ENCODE data around the gene CSNK1G2.
A peak's percentile ranks its signal among the peaks of the same experiment; 100 is the strongest.

The CSNK1G2 gene

DNA sequence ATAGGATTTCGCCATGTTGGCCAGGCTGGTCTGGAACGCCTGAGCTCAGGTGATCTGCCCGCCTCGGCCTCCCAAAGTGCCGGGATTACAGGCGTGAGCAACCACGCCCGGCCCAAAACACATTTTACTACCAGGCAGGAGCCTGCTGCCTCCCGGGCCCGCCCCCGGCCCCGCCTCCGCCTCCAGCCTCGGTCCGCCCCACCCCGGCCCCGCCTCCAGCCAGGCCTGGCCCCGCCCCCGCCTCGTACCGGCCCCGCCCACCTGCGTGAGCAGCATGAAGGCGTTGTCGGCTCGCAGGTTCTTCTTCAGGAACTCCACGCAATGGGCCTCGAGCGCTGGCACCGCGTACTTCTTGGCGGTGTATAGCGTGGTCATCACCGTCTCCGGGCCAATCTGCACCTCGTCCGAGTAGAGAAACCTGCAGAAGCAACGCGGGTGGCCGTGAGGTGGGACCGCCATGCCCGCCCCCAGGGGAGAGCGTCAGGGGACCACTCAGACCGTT lies 51.8 kb downstream of the CSNK1G2 start:
- Mint-ChIP-seq H3K9me3 (no peaks in the 10 kb centered on the region), H3K4me3 (no peak overlapping the region), H3K36me3 (ENCODE audit: insufficient read depth) (peaks cover 28% of the 10 kb centered on the region), H3K27me3 (no peaks in the 10 kb centered on the region), H3K27ac (ENCODE audit: low read depth) (no peak overlapping the region), H3K4me1 (no peaks in the 10 kb centered on the region)
- DNase-seq (ENCODE audit: low spot score in 2 of 2) (no peak), ATAC-seq (replicated peaks; ENCODE audit: extremely low read depth, poor library complexity, severe bottlenecking) (no peak)

DNA sequence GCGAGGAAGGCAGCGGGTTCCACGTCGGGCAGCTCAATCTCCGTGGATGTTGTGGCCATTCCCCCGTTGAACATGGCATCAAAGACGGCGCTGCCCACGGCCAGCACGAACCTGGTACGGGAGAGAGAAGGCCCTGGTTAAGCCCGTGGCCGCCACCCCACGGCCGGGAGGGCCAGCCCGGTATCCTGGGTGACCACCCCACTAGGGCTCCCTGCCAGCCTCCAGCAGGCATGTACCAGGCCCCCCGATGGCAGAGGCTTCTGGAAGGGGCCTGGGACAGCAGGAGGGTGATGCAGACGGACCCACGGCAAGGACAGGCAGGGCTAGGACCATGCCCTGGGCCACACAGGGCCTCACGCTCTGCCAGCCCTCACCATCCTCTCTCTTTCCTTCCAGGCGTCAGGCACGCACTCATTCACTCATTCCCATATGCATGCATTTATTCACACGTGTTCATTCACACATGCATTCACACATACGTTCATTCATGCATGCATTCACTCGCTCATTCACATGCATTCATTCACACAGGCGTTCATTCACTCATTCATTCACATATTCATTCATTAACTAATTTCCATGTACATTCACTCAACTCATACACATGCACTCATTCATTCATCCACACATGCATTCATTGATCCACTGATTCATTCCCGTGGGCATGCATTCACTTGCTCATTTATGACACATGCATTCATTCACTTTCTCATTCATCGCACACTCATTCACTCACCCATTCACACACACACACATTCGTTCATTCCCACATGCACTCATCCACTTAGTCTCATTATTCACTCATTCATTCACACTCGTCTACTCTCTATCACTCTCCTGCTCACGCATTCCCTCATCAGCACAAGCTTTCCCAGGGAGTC lies 56.6 kb downstream of the CSNK1G2 start:
- H3K27ac Mint-ChIP-seq (ENCODE audit: low read depth) = no peak overlapping the region
- H3K4me3 Mint-ChIP-seq = no peak overlapping the region
- peaks cover 30% of the 10 kb centered on the region for H3K36me3 Mint-ChIP-seq (ENCODE audit: insufficient read depth)
- no peak for DNase-seq (ENCODE audit: low spot score in 2 of 2)
- H3K9me3 Mint-ChIP-seq = no peaks in the 10 kb centered on the region
- no peaks in the 10 kb centered on the region for H3K27me3 Mint-ChIP-seq
- no peaks in the 10 kb centered on the region for H3K4me1 Mint-ChIP-seq
- ATAC-seq (replicated peaks; ENCODE audit: extremely low read depth, poor library complexity, severe bottlenecking) = no peak

DNA sequence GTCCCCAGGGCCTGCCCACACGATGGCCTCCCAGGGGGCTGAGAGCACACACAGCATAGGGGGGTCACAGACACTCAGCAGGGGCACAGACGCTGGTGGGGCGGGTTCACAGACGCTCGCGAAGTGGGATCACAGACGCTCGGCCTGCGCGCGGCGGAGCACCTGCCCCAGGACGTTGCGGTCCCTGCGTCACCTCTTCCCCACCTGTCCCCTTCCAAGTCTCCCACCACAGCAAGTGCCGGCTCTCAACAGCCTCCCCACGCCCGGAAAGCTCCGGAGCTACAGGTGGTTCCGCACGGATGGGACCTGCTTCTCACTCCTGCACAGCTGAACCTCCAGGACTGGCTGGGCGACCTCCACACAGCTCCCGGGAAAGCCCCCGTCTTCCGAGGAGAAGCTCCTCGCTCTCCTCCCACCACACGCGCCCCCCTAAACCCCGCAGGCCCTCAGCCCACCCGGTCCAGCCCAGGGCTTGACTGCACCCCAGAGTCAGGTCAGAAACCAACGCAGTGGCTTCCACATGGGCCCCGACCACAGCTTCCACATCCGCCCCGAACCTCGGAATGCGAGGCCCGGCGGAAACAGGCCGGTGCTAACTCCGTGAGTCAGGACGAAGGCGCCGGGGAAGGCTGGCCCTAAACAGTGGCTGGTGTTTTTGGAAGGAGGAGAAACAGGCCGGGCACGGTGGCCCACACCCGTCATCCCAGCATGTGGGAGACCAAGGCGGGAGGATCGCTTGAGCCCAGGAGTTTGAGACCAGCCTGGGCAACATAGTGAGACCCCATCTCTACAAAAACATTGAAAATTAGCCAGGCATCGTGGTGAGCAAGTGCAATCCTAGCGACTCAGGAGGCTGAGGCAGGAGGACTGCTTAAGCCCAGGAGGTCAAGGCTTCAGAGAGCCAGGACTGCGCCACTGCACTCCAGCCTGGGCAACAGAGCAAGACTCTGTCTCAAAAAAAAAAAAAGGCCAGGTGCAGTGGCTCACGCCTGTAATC lies 58.0 kb downstream of the CSNK1G2 start:
- no peaks in the 10 kb centered on the region for H3K9me3 Mint-ChIP-seq
- no peak overlapping the region for H3K27ac Mint-ChIP-seq (ENCODE audit: low read depth)
- no peaks in the 10 kb centered on the region for H3K27me3 Mint-ChIP-seq
- H3K4me3 Mint-ChIP-seq = no peak overlapping the region
- H3K36me3 Mint-ChIP-seq (ENCODE audit: insufficient read depth) = peaks cover 27% of the 10 kb centered on the region
- no peaks in the 10 kb centered on the region for H3K4me1 Mint-ChIP-seq
- ATAC-seq (replicated peaks; ENCODE audit: extremely low read depth, poor library complexity, severe bottlenecking) = no peak
- no peak for DNase-seq (ENCODE audit: low spot score in 2 of 2)

DNA sequence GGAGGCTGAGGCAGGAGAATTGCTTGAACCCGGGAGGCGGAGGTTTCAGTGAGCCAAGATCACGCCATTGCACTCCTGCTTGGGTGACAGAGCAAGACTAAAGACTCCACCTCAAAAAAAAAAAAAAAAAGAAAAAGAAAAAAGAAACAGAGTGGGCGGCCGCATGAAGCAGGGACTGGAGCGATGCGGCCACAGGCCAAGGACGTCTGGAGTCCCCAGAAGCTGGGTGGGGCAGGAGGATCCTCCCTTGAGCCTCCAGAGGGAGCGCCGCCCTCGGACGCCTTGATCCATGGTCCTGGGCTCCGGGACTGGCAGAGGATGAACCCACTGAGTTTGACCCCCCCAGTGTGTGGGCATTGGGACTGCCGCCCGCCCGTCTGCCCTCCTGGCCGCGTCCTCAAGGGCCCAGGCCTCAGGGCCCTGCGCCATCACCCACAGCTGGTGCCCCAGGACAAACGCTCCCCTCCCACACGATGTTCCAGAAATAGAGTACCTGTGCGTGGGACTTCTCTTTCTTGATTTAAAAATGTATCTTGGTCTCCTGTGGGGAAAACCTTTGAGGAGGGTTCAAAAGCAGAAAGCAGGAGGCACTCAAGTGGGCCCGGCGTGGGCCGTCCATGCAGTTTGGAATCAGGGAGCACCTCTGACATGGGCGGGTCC lies 59.0 kb downstream of the CSNK1G2 start:
- Mint-ChIP-seq H3K4me1 (no peaks in the 10 kb centered on the region), H3K36me3 (ENCODE audit: insufficient read depth) (peaks cover 27% of the 10 kb centered on the region), H3K4me3 (no peak overlapping the region), H3K9me3 (no peaks in the 10 kb centered on the region), H3K27me3 (no peaks in the 10 kb centered on the region), H3K27ac (ENCODE audit: low read depth) (no peak overlapping the region)
- no peak for DNase-seq (ENCODE audit: low spot score in 2 of 2)
- ATAC-seq (replicated peaks; ENCODE audit: extremely low read depth, poor library complexity, severe bottlenecking) = no peak

DNA sequence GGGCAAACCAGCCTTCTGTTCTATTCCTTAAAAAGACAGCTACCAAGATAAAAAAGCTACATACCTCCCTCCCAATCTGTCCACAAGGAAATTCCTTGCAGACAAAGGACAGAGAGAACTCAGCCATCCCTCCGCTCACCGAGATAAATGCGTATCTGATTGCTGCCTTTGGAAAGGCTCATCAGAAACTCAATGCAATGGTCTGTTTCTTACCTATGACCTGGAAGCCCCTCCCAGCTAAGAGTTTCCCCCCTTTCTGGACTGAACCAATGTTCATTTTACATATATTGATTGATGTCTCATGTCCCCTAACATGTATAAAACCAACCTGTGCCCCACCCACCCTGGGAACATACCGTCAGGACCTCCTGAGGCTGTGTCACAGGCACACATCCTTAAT lies 62.9 kb downstream of the CSNK1G2 start:
- Mint-ChIP-seq H3K9me3 (no peaks in the 10 kb centered on the region), H3K27me3 (no peaks in the 10 kb centered on the region), H3K4me1 (no peaks in the 10 kb centered on the region), H3K36me3 (ENCODE audit: insufficient read depth) (peaks cover 13% of the 10 kb centered on the region), H3K27ac (ENCODE audit: low read depth) (no peak overlapping the region), H3K4me3 (no peak overlapping the region)
- no peak for DNase-seq (ENCODE audit: low spot score in 2 of 2)
- no peak for ATAC-seq (replicated peaks; ENCODE audit: extremely low read depth, poor library complexity, severe bottlenecking)

DNA sequence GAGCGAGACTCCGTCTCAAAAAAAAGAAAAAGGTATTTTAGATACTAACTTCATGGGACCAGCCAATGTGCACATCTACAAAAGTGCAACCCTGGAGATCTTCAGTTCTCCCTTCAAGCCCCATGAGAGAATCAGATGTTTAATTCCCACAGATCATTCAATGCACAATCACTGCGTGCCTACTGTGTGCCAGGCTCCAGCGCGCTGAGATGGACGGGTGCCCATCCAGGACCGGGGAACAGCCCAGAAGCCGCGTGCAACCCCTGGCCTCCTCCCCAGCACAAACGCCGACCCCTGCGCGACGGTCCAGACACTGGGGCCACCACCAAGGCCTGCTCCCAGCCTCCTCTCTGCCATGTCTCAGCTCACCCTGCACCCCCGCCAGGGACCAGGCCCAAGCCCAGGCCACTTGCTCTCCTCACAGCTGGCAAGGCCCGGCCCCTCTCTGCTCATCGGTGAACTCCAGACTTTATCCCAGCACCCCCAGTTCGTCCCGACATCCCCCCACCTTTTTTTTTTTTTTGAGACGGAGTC lies 69.2 kb downstream of the CSNK1G2 start:
- Mint-ChIP-seq H3K27me3 (no peaks in the 10 kb centered on the region), H3K36me3 (ENCODE audit: insufficient read depth) (peaks cover 6% of the 10 kb centered on the region), H3K9me3 (no peaks in the 10 kb centered on the region), H3K4me1 (peaks cover 26% of the 10 kb centered on the region), H3K27ac (ENCODE audit: low read depth) (no peak overlapping the region), H3K4me3 (no peak overlapping the region)
- DNase-seq (ENCODE audit: low spot score in 2 of 2) = no peak
- ATAC-seq (replicated peaks; ENCODE audit: extremely low read depth, poor library complexity, severe bottlenecking) = no peak

DNA sequence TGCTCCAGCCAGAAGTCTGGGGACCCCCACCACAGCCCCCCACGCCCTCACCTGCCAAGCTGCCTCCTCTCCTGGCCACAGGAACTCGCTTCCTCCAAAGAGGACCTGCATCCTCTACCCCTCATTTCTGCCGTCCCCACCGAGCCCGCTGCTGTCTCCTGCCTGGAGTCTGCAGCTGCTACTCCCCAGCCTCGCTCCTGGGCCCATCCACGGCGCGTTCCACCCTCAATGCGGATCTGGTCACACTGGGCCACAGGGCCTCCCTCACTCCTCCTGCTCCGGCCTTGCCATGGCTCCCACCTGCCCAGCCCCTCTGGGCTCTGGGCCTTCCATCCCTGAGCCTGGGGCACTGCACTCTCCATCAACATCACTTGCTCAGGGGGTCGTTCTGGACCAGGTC lies 70.2 kb downstream of the CSNK1G2 start:
- H3K9me3 Mint-ChIP-seq = no peaks in the 10 kb centered on the region
- H3K4me3 Mint-ChIP-seq = no peak overlapping the region
- H3K4me1 Mint-ChIP-seq = peaks cover 26% of the 10 kb centered on the region
- H3K36me3 Mint-ChIP-seq (ENCODE audit: insufficient read depth) = peaks cover 4% of the 10 kb centered on the region
- DNase-seq (ENCODE audit: low spot score in 2 of 2) (no peak), ATAC-seq (replicated peaks; ENCODE audit: extremely low read depth, poor library complexity, severe bottlenecking) (no peak)
- no peaks in the 10 kb centered on the region for H3K27me3 Mint-ChIP-seq
- H3K27ac Mint-ChIP-seq (ENCODE audit: low read depth) = no peak overlapping the region

DNA sequence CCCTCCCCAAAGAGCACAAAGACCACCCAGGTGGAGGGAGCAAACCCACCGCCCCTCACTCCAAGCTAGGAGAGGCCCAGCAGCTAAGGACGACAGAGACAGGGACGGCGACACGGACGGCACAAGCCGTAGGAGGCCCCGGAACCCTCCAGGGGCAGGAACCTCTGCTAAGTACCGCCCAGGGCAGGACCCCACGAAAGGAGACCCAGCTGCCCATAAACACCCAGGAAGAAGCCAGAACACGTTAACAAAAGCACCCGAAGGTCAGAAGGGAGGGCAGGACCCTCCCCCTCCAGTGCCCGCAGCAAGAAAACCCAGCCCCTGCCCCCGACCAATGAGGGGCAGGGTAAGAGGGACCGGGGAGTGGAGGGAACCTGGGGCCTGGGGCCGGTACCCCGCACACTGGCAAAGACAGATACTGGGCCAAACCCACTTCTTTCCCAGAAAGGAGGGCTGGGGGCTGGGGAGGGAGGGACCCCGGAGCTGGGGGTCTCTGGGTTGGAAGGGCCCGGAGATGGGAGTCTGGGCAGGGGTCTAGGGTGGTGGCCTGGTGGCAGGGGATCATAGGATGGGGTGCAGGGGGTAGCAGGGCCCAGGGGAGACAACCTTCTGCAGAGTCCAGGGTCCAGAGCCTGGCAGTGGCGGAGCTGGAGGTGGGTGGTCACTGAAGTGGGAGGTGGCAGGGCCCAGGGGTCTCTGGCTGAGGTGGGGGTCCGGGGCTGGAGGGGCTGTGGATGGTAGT lies 72.1 kb downstream of the CSNK1G2 start:
- H3K36me3 Mint-ChIP-seq (ENCODE audit: insufficient read depth) = peaks cover 6% of the 10 kb centered on the region
- H3K4me3 Mint-ChIP-seq = peak overlapping the region; percentile 77
- H3K27ac Mint-ChIP-seq (ENCODE audit: low read depth) = peak overlapping the region; percentile 72

DNA sequence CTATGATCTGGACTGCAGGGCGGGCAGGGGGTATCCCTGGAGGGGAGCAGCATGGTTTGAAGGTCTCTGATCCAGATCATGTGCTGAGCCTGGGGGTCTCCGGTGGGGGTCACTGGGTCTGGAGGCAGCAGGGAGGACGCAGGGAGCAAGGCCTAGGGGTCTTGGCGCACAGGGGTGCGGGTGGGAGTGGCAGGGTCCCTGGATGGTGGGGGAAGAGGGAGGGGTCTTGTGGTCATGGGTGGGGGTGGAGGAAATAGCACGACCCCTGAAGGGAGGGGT lies 72.7 kb downstream of the CSNK1G2 start:
- Mint-ChIP-seq H3K27ac (ENCODE audit: low read depth) (peak overlapping the region; percentile 72), H3K27me3 (no peaks in the 10 kb centered on the region), H3K36me3 (ENCODE audit: insufficient read depth) (peaks cover 6% of the 10 kb centered on the region), H3K9me3 (no peaks in the 10 kb centered on the region), H3K4me3 (peak overlapping the region; percentile 77), H3K4me1 (peaks cover 26% of the 10 kb centered on the region)
- ATAC-seq (replicated peaks; ENCODE audit: extremely low read depth, poor library complexity, severe bottlenecking) (no peak), DNase-seq (ENCODE audit: low spot score in 2 of 2) (no peak)

More for the DNA sequence above, 72.1 kb downstream of the CSNK1G2 start:
- Mint-ChIP-seq H3K9me3 (no peaks in the 10 kb centered on the region), H3K27me3 (no peaks in the 10 kb centered on the region), H3K4me1 (peaks cover 26% of the 10 kb centered on the region)
- ATAC-seq (replicated peaks; ENCODE audit: extremely low read depth, poor library complexity, severe bottlenecking) (no peak), DNase-seq (ENCODE audit: low spot score in 2 of 2) (no peak)

DNA sequence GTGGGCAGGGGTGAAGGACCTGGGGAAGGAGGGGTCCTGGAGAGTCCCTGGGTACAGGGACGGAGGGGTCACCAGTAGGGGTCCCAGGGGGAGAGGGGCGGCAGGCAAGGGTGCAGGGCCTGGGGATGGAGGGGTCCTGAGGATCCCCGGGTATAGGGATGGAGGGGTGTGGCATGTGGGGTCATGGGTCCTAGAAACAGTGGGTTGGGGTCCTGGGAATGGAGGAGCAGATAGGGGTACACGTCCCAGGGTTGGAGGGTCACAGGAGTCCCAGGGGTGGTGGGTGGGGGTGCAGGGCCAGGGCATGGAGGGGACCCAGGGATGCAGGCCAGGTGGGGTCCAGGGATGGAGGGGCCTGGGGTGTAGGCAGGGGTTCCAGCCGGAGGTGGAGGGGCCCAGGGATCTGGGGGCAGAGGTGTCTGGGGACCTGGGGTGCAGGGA lies 73.2 kb downstream of the CSNK1G2 start:
- Mint-ChIP-seq H3K4me3 (peak overlapping the region; percentile 77), H3K27me3 (no peaks in the 10 kb centered on the region), H3K36me3 (ENCODE audit: insufficient read depth) (peaks cover 6% of the 10 kb centered on the region), H3K9me3 (no peaks in the 10 kb centered on the region), H3K27ac (ENCODE audit: low read depth) (peak overlapping the region; percentile 57), H3K4me1 (peaks cover 26% of the 10 kb centered on the region)
- ATAC-seq (replicated peaks; ENCODE audit: extremely low read depth, poor library complexity, severe bottlenecking) (no peak), DNase-seq (ENCODE audit: low spot score in 2 of 2) (no peak)

DNA sequence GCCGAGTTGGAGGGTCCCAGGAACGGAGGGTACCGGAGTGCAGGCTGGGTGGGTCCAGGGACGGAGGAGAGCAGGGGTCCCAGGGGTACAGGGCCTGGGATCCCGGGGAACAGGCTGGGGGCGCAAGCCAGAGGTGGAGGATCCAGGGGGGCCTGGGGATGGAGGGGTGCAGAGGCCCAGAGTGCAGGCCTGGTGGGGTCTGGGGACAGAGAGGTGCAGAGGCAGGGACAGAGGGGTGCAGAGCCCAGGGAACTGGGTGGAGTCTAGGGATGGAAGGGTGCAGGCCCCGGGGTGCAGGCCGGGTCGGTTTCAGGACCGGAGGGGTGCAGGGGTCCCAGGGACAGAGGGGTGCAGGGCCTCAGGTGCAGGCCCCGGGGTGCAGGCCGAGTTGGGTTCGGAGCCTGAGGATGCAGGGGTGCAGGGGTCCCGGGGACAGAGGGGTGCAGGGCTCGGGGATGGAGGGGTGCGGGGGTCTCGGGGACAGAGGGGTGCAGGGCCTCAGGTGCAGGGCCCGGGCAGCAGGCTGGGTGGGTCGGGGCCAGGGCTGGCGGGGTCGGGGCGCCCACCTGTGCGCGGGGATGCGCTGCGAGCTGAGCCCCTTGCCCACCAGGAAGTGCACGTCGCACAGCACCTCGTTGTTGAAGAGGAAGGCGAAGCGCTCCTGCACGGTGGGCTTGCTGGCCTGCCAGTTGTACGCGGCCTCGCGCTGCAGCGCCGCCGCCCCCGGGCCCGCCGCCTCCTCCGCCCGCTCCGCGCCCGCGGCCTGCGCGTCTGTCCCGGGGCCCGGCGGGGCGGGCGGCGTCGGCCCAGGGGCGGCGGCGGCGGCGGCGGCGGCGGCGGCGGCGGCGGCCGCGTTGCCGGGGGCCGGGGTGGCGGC lies 74.0 kb downstream of the CSNK1G2 start:
- peak overlapping the region; percentile 57 for H3K27ac Mint-ChIP-seq (ENCODE audit: low read depth)
- peak; percentile 34 for ATAC-seq (replicated peaks; ENCODE audit: extremely low read depth, poor library complexity, severe bottlenecking)
- H3K9me3 Mint-ChIP-seq = no peaks in the 10 kb centered on the region
- H3K36me3 Mint-ChIP-seq (ENCODE audit: insufficient read depth) = peaks cover 9% of the 10 kb centered on the region
- no peak for DNase-seq (ENCODE audit: low spot score in 2 of 2)
- peaks cover 33% of the 10 kb centered on the region for H3K4me1 Mint-ChIP-seq
- H3K27me3 Mint-ChIP-seq = no peaks in the 10 kb centered on the region
- peak overlapping the region; percentile 77 for H3K4me3 Mint-ChIP-seq

Data from central memory CD8-positive, alpha-beta T cell (primary cell).